AG10803 (cell line): ENCODE measurements around the gene FAM200A.
"Not testable (repeated sequence)": the region's sequence is repeated elsewhere in the genome, so short reads cannot be mapped to it uniquely, and the experiment has no call there.

Experiments
- DNase-seq: peaks from one replicate; pipeline ENCODE4 v3.0.0; 2010; ENCODE audit warnings: low read depth
- H3K4me3 ChIP-seq: 2 replicates; pipeline ENCODE4 v1.5.1; 2011; ENCODE audit warnings: mild to moderate bottlenecking, low read length, control low read depth
- CTCF ChIP-seq: conservative IDR thresholded peaks from 2 replicates; pipeline ENCODE4 v1.5.1; 2011; ENCODE audit warnings: mild to moderate bottlenecking, low read length, control low read depth, inconsistent platforms

The FAM200A gene

GRCh38 chr7:99551767-99552463 lies at the start of gene FAM200A:
FAM200A (minus strand) TSS chr7:99552114; CDS start chr7:99548407, 3,707 bp downstream.
- no peak for TF ChIP-seq CTCF
- peak; percentile 93 for DNase-seq
- H3K4me3 ChIP-seq, result peak within 1 kb of the TSS; percentile 98

- TF ChIP-seq CTCF, result no peak
- no peak overlapping the region for H3K4me3 ChIP-seq
- no peak for DNase-seq
Observed at GRCh38 chr7:99599836-99600235, 47.9 kb upstream of the FAM200A start.

- TF ChIP-seq CTCF, result no peak
- no peak for DNase-seq
- H3K4me3 ChIP-seq, result no peak within 1 kb of the TSS
Observed at GRCh38 chr7:99597762-99598501, 46.0 kb upstream of the FAM200A start, which contains the start of gene TMEM225B. TMEM225B (plus strand) TSS chr7:99598267; CDS start chr7:99604389, 6,122 bp downstream.

GRCh38 chr7:99596408-99596955 lies 44.6 kb upstream of the FAM200A start:
- DNase-seq, result no peak
- TF ChIP-seq CTCF, result no peak
- H3K4me3 ChIP-seq, result no peak overlapping the region

- no peak overlapping the region for H3K4me3 ChIP-seq
- no peak for DNase-seq
- no peak for TF ChIP-seq CTCF
Observed at GRCh38 chr7:99594948-99595745, 43.2 kb upstream of the FAM200A start.

GRCh38 chr7:99588868-99589267 lies 37.0 kb upstream of the FAM200A start:
- no peak overlapping the region for H3K4me3 ChIP-seq
- no peak for TF ChIP-seq CTCF
- no peak for DNase-seq

- DNase-seq, result not testable (repeated sequence)
- peak overlapping the region; percentile 68 for H3K4me3 ChIP-seq
Observed at GRCh38 chr7:99580778-99581332, 28.9 kb upstream of the FAM200A start.
